Nephron (organoid): Measurements from ENCODE around the gene UBAC2.

ENCODE experiments used
- H3K27ac Mint-ChIP-seq, 3 experiments: 2 replicates each; pipeline ENCODE4 v1.8.0; 2020; ENCODE audit warnings: mixed read lengths in 3 of 3, mild to moderate bottlenecking in 2 of 3, moderate library complexity in 1 of 3
- H3K27me3 Mint-ChIP-seq: 2 replicates; pipeline ENCODE4 v1.8.0; 2021; ENCODE audit warnings: low read depth, mild to moderate bottlenecking, moderate library complexity, mixed read lengths
- H3K36me3 Mint-ChIP-seq: 2 replicates; pipeline ENCODE4 v1.8.0; 2020; ENCODE audit warnings: low read depth, mixed read lengths
- H3K4me1 Mint-ChIP-seq: 2 replicates; pipeline ENCODE4 v1.8.0; 2020; ENCODE audit warnings: mixed read lengths
- H3K4me3 Mint-ChIP-seq, 3 experiments: 2 replicates each; pipeline ENCODE4 v1.8.0; 2020; ENCODE audit warnings: mild to moderate bottlenecking in 3 of 3, mixed read lengths in 3 of 3, moderate library complexity in 2 of 3
- H3K9me3 Mint-ChIP-seq: 2 replicates; pipeline ENCODE4 v1.8.0; 2020; ENCODE audit warnings: mixed read lengths
- CTCF ChIP-seq, 3 experiments: fragments of 200-600 bp; sonication (generic); IDR thresholded peaks; one replicate each; pipeline ENCODE4 v1.5.0; 2021; ENCODE audit warnings: antibody characterized with exemption in 3 of 3; ENCODE audit not compliant: unreplicated experiment in 3 of 3

The UBAC2 gene

DNA sequence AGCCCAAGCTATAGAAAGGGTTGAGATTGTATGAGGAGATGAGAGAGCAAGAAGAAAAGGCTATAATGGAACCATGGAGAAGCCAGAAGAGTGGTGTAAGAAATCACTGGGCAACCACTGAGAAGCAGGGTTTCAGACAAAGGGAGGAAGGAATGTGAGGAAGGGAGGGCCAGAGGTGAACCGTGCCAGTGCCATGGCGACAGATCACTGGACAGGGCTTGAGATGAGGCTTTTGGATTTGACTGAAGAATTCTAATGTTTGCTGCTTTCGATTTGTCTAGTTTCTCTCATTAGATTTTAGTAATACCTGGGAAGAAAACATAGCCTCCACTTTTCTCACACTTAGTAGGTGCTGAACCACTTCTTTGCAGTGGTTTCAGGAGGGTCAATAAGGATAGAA lies 112.8 kb downstream of the UBAC2 start:
- no peak for TF ChIP-seq CTCF (IDR thresholded peaks at IDR 0.05; ENCODE audit: unreplicated experiment in 3 of 3)
- H3K27me3 Mint-ChIP-seq = no peaks in the 10 kb centered on the region
- peaks cover 30% of the 10 kb centered on the region for H3K4me1 Mint-ChIP-seq
- peaks cover 42% of the 10 kb centered on the region for H3K36me3 Mint-ChIP-seq
- H3K27ac Mint-ChIP-seq = no peak overlapping the region
- no peak overlapping the region for H3K4me3 Mint-ChIP-seq
- H3K9me3 Mint-ChIP-seq = no peaks in the 10 kb centered on the region

- TF ChIP-seq CTCF (IDR thresholded peaks at IDR 0.05; ENCODE audit: unreplicated experiment in 3 of 3) = no peak
- Mint-ChIP-seq H3K27me3 (no peaks in the 10 kb centered on the region), H3K4me3 (no peak overlapping the region), H3K36me3 (peaks cover 38% of the 10 kb centered on the region), H3K4me1 (peaks cover 27% of the 10 kb centered on the region), H3K27ac (no peak overlapping the region), H3K9me3 (no peaks in the 10 kb centered on the region)
These were observed 113.3 kb downstream of the UBAC2 start for GRCh38 chr13:99313941-99314340.

DNA sequence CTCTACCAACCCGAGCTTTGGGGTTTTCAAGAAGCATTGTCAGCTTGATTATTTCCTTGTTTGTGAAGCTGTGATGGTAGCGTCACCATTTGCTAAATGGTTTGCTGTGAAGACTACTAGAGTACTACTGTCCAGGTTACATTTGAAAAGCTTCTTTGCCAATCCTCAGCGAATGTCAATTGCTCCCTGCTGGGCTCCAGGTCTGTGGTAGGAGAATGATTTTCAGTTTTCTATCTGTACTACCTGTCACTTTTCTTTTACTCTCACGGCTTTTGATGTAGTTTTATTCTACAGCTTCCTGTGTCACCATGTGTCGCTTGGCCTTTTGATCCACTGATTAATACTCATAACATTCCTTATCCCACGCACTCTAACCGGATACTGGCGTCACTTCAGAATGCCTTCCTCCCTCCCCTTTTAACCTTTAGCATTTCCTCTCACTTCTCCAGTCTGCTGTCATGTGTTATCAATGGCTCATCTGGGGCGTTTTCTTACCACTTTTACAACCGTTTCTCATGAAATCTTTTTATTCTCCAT lies 114.1 kb downstream of the UBAC2 start:
- Mint-ChIP-seq H3K27ac (peak overlapping the region in 2 of 3 experiments; percentile 1 to 5), H3K27me3 (no peaks in the 10 kb centered on the region), H3K36me3 (peaks cover 42% of the 10 kb centered on the region), H3K4me3 (no peak overlapping the region), H3K9me3 (no peaks in the 10 kb centered on the region), H3K4me1 (peaks cover 27% of the 10 kb centered on the region)
- TF ChIP-seq CTCF (IDR thresholded peaks at IDR 0.05; ENCODE audit: unreplicated experiment in 3 of 3) = no peak

DNA sequence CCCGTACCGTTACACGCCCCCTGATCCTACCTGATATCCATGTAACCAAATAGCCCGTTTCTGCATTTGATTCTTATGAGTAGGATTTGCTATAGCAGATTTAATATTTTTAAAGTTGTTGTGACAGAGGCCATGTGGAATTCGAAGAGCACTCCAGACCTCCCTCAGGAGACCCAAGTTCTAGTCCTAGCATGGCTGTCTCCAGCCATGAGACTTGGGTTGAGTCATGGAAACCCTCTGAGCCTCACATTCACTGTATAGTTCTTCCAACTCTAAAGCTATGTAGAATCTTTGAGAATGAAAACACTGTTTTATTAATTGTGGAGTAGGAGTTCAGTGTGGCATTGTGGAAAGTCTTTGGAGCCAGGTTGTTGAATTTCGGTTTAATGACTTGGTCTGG lies 114.5 kb downstream of the UBAC2 start:
- H3K27ac Mint-ChIP-seq = peak overlapping the region in 2 of 3 experiments; percentile 1 to 5
- H3K9me3 Mint-ChIP-seq = no peaks in the 10 kb centered on the region
- no peak overlapping the region for H3K4me3 Mint-ChIP-seq
- TF ChIP-seq CTCF (IDR thresholded peaks at IDR 0.05; ENCODE audit: unreplicated experiment in 3 of 3) = no peak
- H3K36me3 Mint-ChIP-seq = peaks cover 42% of the 10 kb centered on the region
- H3K27me3 Mint-ChIP-seq = no peaks in the 10 kb centered on the region
- peaks cover 26% of the 10 kb centered on the region for H3K4me1 Mint-ChIP-seq

GRCh38 chr13:99316224-99316623 lies 115.6 kb downstream of the UBAC2 start:
- H3K36me3 Mint-ChIP-seq = peaks cover 42% of the 10 kb centered on the region
- no peaks in the 10 kb centered on the region for H3K9me3 Mint-ChIP-seq
- H3K4me3 Mint-ChIP-seq = no peak overlapping the region
- H3K27ac Mint-ChIP-seq = no peak overlapping the region
- no peak for TF ChIP-seq CTCF (IDR thresholded peaks at IDR 0.05; ENCODE audit: unreplicated experiment in 3 of 3)
- peaks cover 17% of the 10 kb centered on the region for H3K4me1 Mint-ChIP-seq
- H3K27me3 Mint-ChIP-seq = no peaks in the 10 kb centered on the region

- Mint-ChIP-seq H3K9me3 (no peaks in the 10 kb centered on the region), H3K27ac (no peak overlapping the region), H3K4me1 (peaks cover 16% of the 10 kb centered on the region), H3K27me3 (no peaks in the 10 kb centered on the region), H3K4me3 (no peak overlapping the region), H3K36me3 (peaks cover 42% of the 10 kb centered on the region)
- no peak for TF ChIP-seq CTCF (IDR thresholded peaks at IDR 0.05; ENCODE audit: unreplicated experiment in 3 of 3)
These were observed 116.1 kb downstream of the UBAC2 start for GRCh38 chr13:99316657-99317256.
